ENCODE data around the gene NEMP2. TPM values are rescaled to one million over a fixed set of nuclear protein-coding genes. Genes with fewer than 3 reads are reported as not detected.
A peak's percentile ranks its signal among the peaks of the same experiment; 100 is the strongest.
"Not testable (repeated sequence)": the region's sequence is repeated elsewhere in the genome, so short reads cannot be mapped to it uniquely, and the experiment has no call there.

The NEMP2 gene
- total and polyA plus RNA-seq, 7 donors: 0.21 to 2.0 (median 0.86) TPM

DNA sequence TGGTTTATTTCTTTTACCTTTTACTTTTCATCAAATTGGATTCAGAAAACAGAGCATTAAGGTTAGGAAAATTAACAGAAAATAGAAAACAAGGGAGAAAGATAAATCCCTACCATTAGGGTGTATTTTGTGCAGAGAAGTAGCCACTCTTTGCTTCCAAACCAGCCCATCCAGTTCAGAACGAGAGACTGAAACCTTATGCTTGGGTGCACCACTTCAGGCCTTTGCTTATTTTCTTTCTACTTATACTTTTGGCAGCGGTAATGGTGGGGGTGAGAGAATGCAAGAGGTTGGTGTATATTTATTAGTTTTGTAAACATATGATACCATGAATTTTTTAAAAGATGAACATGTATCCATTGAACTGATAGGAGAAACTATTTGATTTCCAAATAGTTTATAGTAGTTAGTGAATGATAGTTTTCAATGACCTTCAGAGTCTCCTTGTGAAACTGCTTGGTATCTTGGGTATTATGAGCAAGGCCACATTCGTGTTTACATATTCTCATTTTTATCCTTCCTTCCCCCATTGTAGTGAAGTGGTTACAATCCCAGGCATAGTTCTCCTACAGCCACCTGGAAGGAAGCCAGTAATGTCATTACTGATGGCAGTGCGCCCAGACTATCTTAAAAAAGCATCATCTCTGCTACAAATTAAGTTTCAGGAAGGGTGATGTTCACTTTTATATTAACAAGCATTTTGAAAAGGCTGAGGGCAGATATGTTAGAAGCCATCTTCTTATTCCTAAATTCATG is 65.5 kb downstream of the NEMP2 start:
- intact Hi-C loops (cut with DNase I): no loop called here
- no peaks in the 10 kb centered on the region for H3K36me3 ChIP-seq (ENCODE audit: insufficient read depth in 1 of 2, low read depth in 1 of 2)
- WGBS, 3 donors: 28 to 34% (median 29%) methylated on average over 4 of the region's 4 CpGs
- H3K4me3 ChIP-seq: no peak overlapping the region
- ATAC-seq (peak; percentile 44 to 82 (median 53)), DNase-seq (peak in 1 of 2 donors; percentile 50)
- no peaks in the 10 kb centered on the region for H3K9me3 ChIP-seq
- H3K27ac ChIP-seq: peak overlapping the region; percentile 46
- peaks cover 26% of the 10 kb centered on the region for H3K4me1 ChIP-seq
- TF ChIP-seq, protein P1, sequence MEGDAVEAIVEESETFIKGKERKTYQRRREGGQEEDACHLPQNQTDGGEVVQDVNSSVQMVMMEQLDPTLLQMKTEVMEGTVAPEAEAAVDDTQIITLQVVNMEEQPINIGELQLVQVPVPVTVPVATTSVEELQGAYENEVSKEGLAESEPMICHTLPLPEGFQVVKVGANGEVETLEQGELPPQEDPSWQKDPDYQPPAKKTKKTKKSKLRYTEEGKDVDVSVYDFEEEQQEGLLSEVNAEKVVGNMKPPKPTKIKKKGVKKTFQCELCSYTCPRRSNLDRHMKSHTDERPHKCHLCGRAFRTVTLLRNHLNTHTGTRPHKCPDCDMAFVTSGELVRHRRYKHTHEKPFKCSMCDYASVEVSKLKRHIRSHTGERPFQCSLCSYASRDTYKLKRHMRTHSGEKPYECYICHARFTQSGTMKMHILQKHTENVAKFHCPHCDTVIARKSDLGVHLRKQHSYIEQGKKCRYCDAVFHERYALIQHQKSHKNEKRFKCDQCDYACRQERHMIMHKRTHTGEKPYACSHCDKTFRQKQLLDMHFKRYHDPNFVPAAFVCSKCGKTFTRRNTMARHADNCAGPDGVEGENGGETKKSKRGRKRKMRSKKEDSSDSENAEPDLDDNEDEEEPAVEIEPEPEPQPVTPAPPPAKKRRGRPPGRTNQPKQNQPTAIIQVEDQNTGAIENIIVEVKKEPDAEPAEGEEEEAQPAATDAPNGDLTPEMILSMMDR (IDR thresholded peaks at IDR 0.05): no peak
- no peaks in the 10 kb centered on the region for H3K27me3 ChIP-seq (ENCODE audit: insufficient read depth in 3 of 3, low read length in 2 of 3)

DNA sequence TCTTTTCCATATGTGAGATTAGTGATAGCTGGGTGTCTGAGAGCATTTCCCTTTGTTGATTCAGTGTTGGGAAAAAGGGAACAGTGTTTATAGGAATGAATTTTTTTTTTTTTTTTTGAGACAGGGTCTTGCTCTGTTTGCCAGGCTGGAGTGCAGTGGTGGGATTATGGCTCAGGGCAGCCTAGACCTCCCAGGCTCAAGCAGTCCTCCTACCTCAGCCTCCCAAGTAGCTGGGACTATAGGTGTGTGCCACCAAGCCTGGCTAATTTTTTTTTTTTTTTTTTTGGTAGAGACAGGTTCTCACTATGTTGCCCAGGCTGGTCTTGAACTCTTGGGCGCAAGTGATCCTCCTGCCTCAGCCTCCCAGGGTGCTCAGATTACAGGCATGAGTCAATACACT is 66.2 kb downstream of the NEMP2 start:
- H3K4me3 ChIP-seq; H3K9me3 ChIP-seq; intact Hi-C loops (cut with DNase I); H3K27me3 ChIP-seq (ENCODE audit: insufficient read depth in 3 of 3, low read length in 2 of 3); H3K36me3 ChIP-seq (ENCODE audit: insufficient read depth in 1 of 2, low read depth in 1 of 2); H3K27ac ChIP-seq; ATAC-seq; DNase-seq: not testable (repeated sequence)
- WGBS, 3 donors: 94 to 100% (median 100%) methylated on average over 1 of the region's 1 CpG
- H3K4me1 ChIP-seq: peaks cover 26% of the 10 kb centered on the region

DNA sequence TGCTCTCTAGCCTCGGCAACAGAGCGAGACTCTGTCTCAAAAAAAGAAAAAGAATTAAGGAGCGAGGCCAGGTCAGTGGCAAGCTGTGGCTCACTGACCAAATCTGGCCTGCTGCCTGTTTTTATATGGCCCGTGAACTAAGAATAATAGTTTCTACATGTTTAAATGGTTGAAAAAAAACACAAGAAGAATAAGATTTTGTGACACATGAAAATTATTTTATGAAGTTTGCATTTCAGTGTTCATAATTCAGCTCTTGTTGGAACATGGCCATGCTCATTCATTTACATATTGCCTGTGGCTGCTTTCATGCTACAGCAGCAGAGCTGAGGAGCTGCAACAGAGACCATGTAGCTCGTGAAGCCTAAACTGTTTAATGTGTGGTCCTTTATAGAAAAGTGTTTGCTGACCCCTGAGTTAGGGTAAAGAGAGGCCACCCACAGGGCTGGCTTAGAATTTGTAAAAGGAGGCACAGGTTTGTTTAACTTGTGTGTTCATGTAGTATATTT is 66.9 kb downstream of the NEMP2 start:
- Histone ChIP-seq H3K9me3 (no peaks in the 10 kb centered on the region), H3K4me3 (peak overlapping the region; percentile 21), H3K4me1 (peaks cover 26% of the 10 kb centered on the region), H3K27me3 (ENCODE audit: insufficient read depth in 3 of 3, low read length in 2 of 3) (no peaks in the 10 kb centered on the region), H3K36me3 (ENCODE audit: insufficient read depth in 1 of 2, low read depth in 1 of 2) (no peaks in the 10 kb centered on the region), H3K27ac (peak overlapping the region; percentile 31)
- ATAC-seq (peak in 1 of 4 donors; percentile 58), DNase-seq (no peak)
- WGBS, 3 donors: 9 to 14% (median 12%) methylated on average over 5 of the region's 5 CpGs
- TF ChIP-seq, protein P1 (IDR thresholded peaks at IDR 0.05): no peak
- intact Hi-C loops (cut with DNase I): no loop called here

DNA sequence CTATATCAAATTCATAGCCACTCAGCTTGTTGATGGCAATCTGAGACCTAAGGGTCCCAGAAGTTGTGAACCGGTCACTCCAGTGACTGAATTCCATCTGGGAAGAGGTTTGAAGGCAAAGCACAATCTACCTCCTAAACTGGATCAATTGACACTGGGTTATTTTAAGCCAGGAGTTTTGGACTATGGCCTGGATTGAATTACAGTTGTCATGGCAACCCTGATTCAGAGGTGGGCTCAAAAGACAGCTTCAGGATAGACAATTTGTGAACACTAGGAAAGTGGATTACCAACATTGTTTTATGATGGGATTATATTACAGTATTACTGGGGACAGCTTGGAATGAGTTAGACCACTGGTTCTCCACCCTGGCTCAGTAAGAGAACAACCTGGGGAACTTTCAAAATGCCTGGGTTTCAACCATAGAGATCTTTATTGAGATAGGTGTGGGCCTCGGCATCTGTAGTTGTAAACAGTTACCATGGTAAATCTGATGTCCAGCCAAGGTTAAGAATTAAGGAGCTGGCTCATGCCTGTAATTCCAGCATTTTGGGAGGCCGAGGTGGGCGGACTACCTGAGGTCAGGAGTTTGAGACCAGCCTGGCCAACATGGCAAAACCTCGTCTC is 67.6 kb downstream of the NEMP2 start:
- Histone ChIP-seq H3K36me3 (ENCODE audit: insufficient read depth in 1 of 2, low read depth in 1 of 2) (no peaks in the 10 kb centered on the region), H3K4me1 (peaks cover 26% of the 10 kb centered on the region), H3K4me3 (peak overlapping the region; percentile 21), H3K9me3 (no peaks in the 10 kb centered on the region), H3K27me3 (ENCODE audit: insufficient read depth in 3 of 3, low read length in 2 of 3) (no peaks in the 10 kb centered on the region), H3K27ac (peak overlapping the region; percentile 31)
- ATAC-seq (peak in 1 of 4 donors; percentile 27), DNase-seq (no peak)
- TF ChIP-seq, protein P1 (IDR thresholded peaks at IDR 0.05): no peak
- 26 to 44% (median 27%) methylated on average over 5 of the region's 5 CpGs for WGBS, 3 donors
- intact Hi-C loops (cut with DNase I): no loop called here

DNA sequence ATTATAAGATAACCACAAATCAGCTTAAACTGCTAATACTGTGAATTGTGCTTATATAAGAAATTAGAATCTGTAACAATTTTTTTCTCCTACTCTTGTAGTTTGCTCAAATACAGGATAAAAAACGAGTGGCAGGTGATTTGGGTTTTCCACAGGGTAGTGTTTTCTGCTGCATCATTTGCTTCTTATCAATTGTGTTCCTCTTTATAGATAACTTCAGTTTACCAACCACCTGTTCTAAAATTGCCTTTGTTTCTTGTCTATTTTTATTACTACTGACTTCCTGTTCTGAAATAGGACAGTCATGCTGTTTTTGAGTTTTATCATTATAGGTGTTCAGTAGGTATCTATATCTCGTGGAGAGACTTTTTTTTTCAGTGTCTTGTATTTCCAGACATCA is 69.5 kb downstream of the NEMP2 start:
- TF ChIP-seq, protein P1 (IDR thresholded peaks at IDR 0.05): no peak
- H3K27me3 ChIP-seq (ENCODE audit: insufficient read depth in 3 of 3, low read length in 2 of 3): no peaks in the 10 kb centered on the region
- DNase-seq (no peak), ATAC-seq (no peak)
- 77 to 92% (median 86%) methylated on average over 2 of the region's 2 CpGs for WGBS, 3 donors
- intact Hi-C loops (cut with DNase I): no loop called here
- H3K9me3 ChIP-seq: no peaks in the 10 kb centered on the region
- no peak overlapping the region for H3K4me3 ChIP-seq
- no peaks in the 10 kb centered on the region for H3K36me3 ChIP-seq (ENCODE audit: insufficient read depth in 1 of 2, low read depth in 1 of 2)
- peaks cover 26% of the 10 kb centered on the region for H3K4me1 ChIP-seq
- no peak overlapping the region for H3K27ac ChIP-seq
